Ishikawa (cell line): ENCODE results near the gene NTM.

Experiments used
- NFIC ChIP-seq: IDR thresholded peaks from 2 replicates; pipeline ENCODE4 v1.6.1; 2012
- TAF1 ChIP-seq: IDR thresholded peaks from 2 replicates; pipeline ENCODE4 v1.6.1; 2012; ENCODE audit warnings: low read depth, mild to moderate bottlenecking

- TF ChIP-seq TAF1 (no peak), NFIC (no peak)
Observed at GRCh38 chr11:132168344-132168981, 798.0 kb downstream of the NTM start.
